ENCODE results near the gene ST13. TPM values are rescaled to one million over a fixed set of nuclear protein-coding genes. Genes with fewer than 3 reads are reported as not detected.
"Not testable (repeated sequence)": the region's sequence is repeated elsewhere in the genome, so short reads cannot be mapped to it uniquely, and the experiment has no call there.

ST13 gene
- total and polyA plus RNA-seq, 7 donors = 166 to 456 (median 294) TPM

- no peaks in the 10 kb centered on the region for H3K9me3 ChIP-seq
- WGBS, 3 donors = 33 to 53% (median 49%) methylated on average over 3 of the region's 3 CpGs
- intact Hi-C loops (cut with DNase I) = no loop called here
- H3K27ac ChIP-seq = peak overlapping the region; percentile 98
- ATAC-seq = no peak
- H3K4me3 ChIP-seq = peak overlapping the region; percentile 96
- no peak for TF ChIP-seq CTCF (IDR thresholded peaks at IDR 0.05)
- DNase-seq = no peak
- H3K27me3 ChIP-seq (ENCODE audit: insufficient read depth in 3 of 3, low read length in 2 of 3) = no peaks in the 10 kb centered on the region
- H3K36me3 ChIP-seq (ENCODE audit: insufficient read depth in 1 of 2, low read depth in 1 of 2) = peaks cover 3 to 23% of the 10 kb centered on the region in 2 donors
- peaks cover 69% of the 10 kb centered on the region for H3K4me1 ChIP-seq
Observed at GRCh38 chr22:40853961-40854360, 2.5 kb downstream of the ST13 start.

- H3K36me3 ChIP-seq (ENCODE audit: insufficient read depth in 1 of 2, low read depth in 1 of 2) = peaks cover 3 to 29% of the 10 kb centered on the region in 2 donors
- WGBS, 3 donors = 39 to 81% (median 54%) methylated on average over 1 of the region's 1 CpG
- no peaks in the 10 kb centered on the region for H3K27me3 ChIP-seq (ENCODE audit: insufficient read depth in 3 of 3, low read length in 2 of 3)
- no peak for DNase-seq
- no peaks in the 10 kb centered on the region for H3K9me3 ChIP-seq
- H3K4me3 ChIP-seq = peak overlapping the region; percentile 96
- H3K4me1 ChIP-seq = peaks cover 65% of the 10 kb centered on the region
- TF ChIP-seq CTCF (IDR thresholded peaks at IDR 0.05) = no peak
- no peak for ATAC-seq
- H3K27ac ChIP-seq = peak overlapping the region; percentile 98
- intact Hi-C loops (cut with DNase I) = no loop called here
Observed at GRCh38 chr22:40853333-40853732, 3.1 kb downstream of the ST13 start.

- peaks cover 33% of the 10 kb centered on the region for H3K4me1 ChIP-seq
- H3K9me3 ChIP-seq; H3K27me3 ChIP-seq (ENCODE audit: insufficient read depth in 3 of 3, low read length in 2 of 3); ATAC-seq; H3K4me3 ChIP-seq; DNase-seq; intact Hi-C loops (cut with DNase I): not testable (repeated sequence)
- H3K36me3 ChIP-seq (ENCODE audit: insufficient read depth in 1 of 2, low read depth in 1 of 2) = peaks cover 7 to 98% of the 10 kb centered on the region in 2 donors
- 91 to 95% (median 92%) methylated on average over 11 of the region's 11 CpGs for WGBS, 3 donors
- peak overlapping the region; percentile 54 for H3K27ac ChIP-seq
Observed at GRCh38 chr22:40845816-40846215, 10.6 kb downstream of the ST13 start.

- no peak for TF ChIP-seq CTCF (IDR thresholded peaks at IDR 0.05)
- DNase-seq = no peak
- Histone ChIP-seq H3K27ac (peak overlapping the region; percentile 54), H3K4me1 (peaks cover 25% of the 10 kb centered on the region), H3K4me3 (no peak overlapping the region), H3K27me3 (ENCODE audit: insufficient read depth in 3 of 3, low read length in 2 of 3) (no peaks in the 10 kb centered on the region), H3K36me3 (ENCODE audit: insufficient read depth in 1 of 2, low read depth in 1 of 2) (peaks cover 5 to 98% of the 10 kb centered on the region in 2 donors), H3K9me3 (no peaks in the 10 kb centered on the region)
- peak; percentile 65 to 84 (median 74) for ATAC-seq
- WGBS, 3 donors = 42 to 69% (median 58%) methylated on average over 3 of the region's 3 CpGs
- intact Hi-C loops (cut with DNase I) = no loop called here
Observed at GRCh38 chr22:40844951-40845350, 11.5 kb downstream of the ST13 start.

- Histone ChIP-seq H3K9me3 (no peaks in the 10 kb centered on the region), H3K27ac (peak overlapping the region; percentile 21), H3K36me3 (ENCODE audit: insufficient read depth in 1 of 2, low read depth in 1 of 2) (peaks cover 3 to 99% of the 10 kb centered on the region in 2 donors), H3K4me3 (no peak overlapping the region), H3K4me1 (peaks cover 29% of the 10 kb centered on the region), H3K27me3 (ENCODE audit: insufficient read depth in 3 of 3, low read length in 2 of 3) (no peaks in the 10 kb centered on the region)
- TF ChIP-seq CTCF (IDR thresholded peaks at IDR 0.05) = no peak
- intact Hi-C loops (cut with DNase I) = loop anchor here in 1 of 2 donors (10.0 kb wide), 1 partner anchor 316 kb away; no protein-coding TSS in a partner anchor
- WGBS, 3 donors = 66 to 79% (median 67%) methylated on average over 3 of the region's 3 CpGs
- ATAC-seq (peak in 2 of 4 donors; percentile 39 to 49), DNase-seq (no peak)
Observed at GRCh38 chr22:40838486-40838885, 18.0 kb downstream of the ST13 start.

Measured in psoas muscle (tissue), 8 donors.